SK-N-SH treated with all-trans-retinoic acid at 6 μM for 48 hours (cell line): ENCODE data around the gene KCNT2.

Experiments
- ATAC-seq: fragments of 200-7000 bp; cut with Tn5 transposase; 3 replicates; pipeline ENCODE4 v1.9.1; 2020; ENCODE audit warnings: mild to moderate bottlenecking, moderate library complexity
- ARNTL ChIP-seq: fragments of 450-650 bp; formaldehyde crosslinking; IDR thresholded peaks from 2 replicates; pipeline ENCODE4 v1.5.0; 2020; ENCODE audit warnings: low read depth, mild to moderate bottlenecking, moderate library complexity, borderline replicate concordance
- BACH2 ChIP-seq: fragments of 250-450 bp; sonication (Bioruptor Pico); IDR thresholded peaks from 2 replicates; pipeline ENCODE4 v1.9.0; 2021; ENCODE audit warnings: mild to moderate bottlenecking, borderline replicate concordance
- CSDC2 ChIP-seq: fragments of 250-450 bp; sonication (Bioruptor Pico); IDR thresholded peaks from 2 replicates; pipeline ENCODE4 v1.5.0; 2020; ENCODE audit warnings: mild to moderate bottlenecking, moderate library complexity
- ESRRG ChIP-seq: fragments of 250-450 bp; sonication (Bioruptor Pico); IDR thresholded peaks from 2 replicates; pipeline ENCODE4 v1.6.1; 2021; ENCODE audit warnings: mild to moderate bottlenecking
- ISL1 ChIP-seq: fragments of 250-450 bp; sonication (Bioruptor Pico); IDR thresholded peaks from 2 replicates; pipeline ENCODE4 v2.1.2; 2022; ENCODE audit warnings: mild to moderate bottlenecking, moderate library complexity
- OSR1 ChIP-seq: fragments of 250-450 bp; sonication (Bioruptor Pico); IDR thresholded peaks from 2 replicates; pipeline ENCODE4 v1.8.0; 2022; ENCODE audit warnings: moderate library complexity, mild to moderate bottlenecking, inconsistent platforms
- PPARA ChIP-seq: fragments of 250-450 bp; sonication (Bioruptor Pico); IDR thresholded peaks from 2 replicates; pipeline ENCODE4 v1.5.0; 2020; ENCODE audit warnings: mild to moderate bottlenecking, borderline replicate concordance
- SNAI2 ChIP-seq: fragments of 250-450 bp; sonication (Bioruptor Pico); IDR thresholded peaks from 2 replicates; pipeline ENCODE4 v1.5.0; 2020; ENCODE audit warnings: mild to moderate bottlenecking, moderate library complexity
- TCF4 ChIP-seq: fragments of 250-450 bp; sonication (Bioruptor Pico); IDR thresholded peaks from 2 replicates; pipeline ENCODE4 v1.8.0; 2021; ENCODE audit warnings: mild to moderate bottlenecking, moderate library complexity, borderline replicate concordance
- TOX ChIP-seq: fragments of 250-450 bp; sonication (Bioruptor Pico); IDR thresholded peaks from 2 replicates; pipeline ENCODE4 v1.8.0; 2021; ENCODE audit warnings: mild to moderate bottlenecking, moderate library complexity, borderline replicate concordance
- TSHZ2 ChIP-seq: fragments of 250-450 bp; sonication (Bioruptor Pico); IDR thresholded peaks from 2 replicates; pipeline ENCODE4 v1.5.0; 2020; ENCODE audit warnings: mild to moderate bottlenecking, moderate library complexity
- ZC3H10 ChIP-seq: fragments of 250-450 bp; sonication (Bioruptor Pico); IDR thresholded peaks from 2 replicates; pipeline ENCODE4 v1.5.1; 2021; ENCODE audit warnings: mild to moderate bottlenecking, moderate library complexity
- ZFP3 ChIP-seq: fragments of 250-450 bp; sonication (Bioruptor Pico); IDR thresholded peaks from 2 replicates; pipeline ENCODE4 v1.5.0; 2020; ENCODE audit warnings: mild to moderate bottlenecking, moderate library complexity
- ZFP30 ChIP-seq: fragments of 450-650 bp; formaldehyde crosslinking; IDR thresholded peaks from 2 replicates; pipeline ENCODE4 v1.5.0; 2022; ENCODE audit warnings: mild to moderate bottlenecking, moderate library complexity
- ZNF565 ChIP-seq: fragments of 450-650 bp; formaldehyde crosslinking; conservative IDR thresholded peaks from 2 replicates; pipeline ENCODE4 v1.5.0; 2020; ENCODE audit warnings: low read depth, mild to moderate bottlenecking, moderate library complexity
- ZNF8 ChIP-seq: fragments of 450-650 bp; formaldehyde crosslinking; IDR thresholded peaks from 2 replicates; pipeline ENCODE4 v1.5.0; 2020; ENCODE audit warnings: mild to moderate bottlenecking, moderate library complexity
- TF ChIP-seq, protein P1 (sequence below): fragments of 250-450 bp; sonication (Bioruptor Pico); IDR thresholded peaks from 2 replicates; pipeline ENCODE4 v1.8.0; 2020; ENCODE audit warnings: mild to moderate bottlenecking, moderate library complexity, borderline replicate concordance
- TF ChIP-seq, protein P2 (sequence below): fragments of 250-450 bp; sonication (Bioruptor Pico); IDR thresholded peaks from 2 replicates; pipeline ENCODE4 v1.5.1; 2021; ENCODE audit warnings: mild to moderate bottlenecking, moderate library complexity
- TF ChIP-seq, protein P3 (sequence below): fragments of 250-450 bp; sonication (Bioruptor Pico); IDR thresholded peaks from 2 replicates; pipeline ENCODE4 v1.8.0; 2021; ENCODE audit warnings: low read depth, mild to moderate bottlenecking, moderate library complexity, borderline replicate concordance

The KCNT2 gene

GRCh38 chr1:196558411-196558810 lies 49.8 kb downstream of the KCNT2 start:
- TF ChIP-seq ZC3H10 (CRISPR knock-in tag): peak; percentile 59; the same call in 1 of the 2 replicates
- TF ChIP-seq TOX (CRISPR knock-in tag): peak; percentile 36; the same call in 1 of the 2 replicates
- TF ChIP-seq SNAI2 (CRISPR knock-in tag): no peak
- peak; percentile 95 for ATAC-seq

GRCh38 chr1:196557797-196558196 lies 50.4 kb downstream of the KCNT2 start:
- ATAC-seq: peak; percentile 58
- TF ChIP-seq, protein P1, sequence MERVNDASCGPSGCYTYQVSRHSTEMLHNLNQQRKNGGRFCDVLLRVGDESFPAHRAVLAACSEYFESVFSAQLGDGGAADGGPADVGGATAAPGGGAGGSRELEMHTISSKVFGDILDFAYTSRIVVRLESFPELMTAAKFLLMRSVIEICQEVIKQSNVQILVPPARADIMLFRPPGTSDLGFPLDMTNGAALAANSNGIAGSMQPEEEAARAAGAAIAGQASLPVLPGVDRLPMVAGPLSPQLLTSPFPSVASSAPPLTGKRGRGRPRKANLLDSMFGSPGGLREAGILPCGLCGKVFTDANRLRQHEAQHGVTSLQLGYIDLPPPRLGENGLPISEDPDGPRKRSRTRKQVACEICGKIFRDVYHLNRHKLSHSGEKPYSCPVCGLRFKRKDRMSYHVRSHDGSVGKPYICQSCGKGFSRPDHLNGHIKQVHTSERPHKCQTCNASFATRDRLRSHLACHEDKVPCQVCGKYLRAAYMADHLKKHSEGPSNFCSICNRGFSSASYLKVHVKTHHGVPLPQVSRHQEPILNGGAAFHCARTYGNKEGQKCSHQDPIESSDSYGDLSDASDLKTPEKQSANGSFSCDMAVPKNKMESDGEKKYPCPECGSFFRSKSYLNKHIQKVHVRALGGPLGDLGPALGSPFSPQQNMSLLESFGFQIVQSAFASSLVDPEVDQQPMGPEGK (CRISPR knock-in tag): no peak
- no peak for TF ChIP-seq TCF4
- no peak for TF ChIP-seq ZNF565
- TF ChIP-seq ZNF8 (CRISPR knock-in tag): no peak
- no peak for TF ChIP-seq CSDC2
- TF ChIP-seq BACH2 (CRISPR knock-in tag): no peak
- TF ChIP-seq TOX (CRISPR knock-in tag): 0 out of 2 replicates have a peak, but pooled peaks have one; percentile 23
- TF ChIP-seq ARNTL (CRISPR knock-in tag): no peak
- no peak for TF ChIP-seq ESRRG (CRISPR knock-in tag)

DNA sequence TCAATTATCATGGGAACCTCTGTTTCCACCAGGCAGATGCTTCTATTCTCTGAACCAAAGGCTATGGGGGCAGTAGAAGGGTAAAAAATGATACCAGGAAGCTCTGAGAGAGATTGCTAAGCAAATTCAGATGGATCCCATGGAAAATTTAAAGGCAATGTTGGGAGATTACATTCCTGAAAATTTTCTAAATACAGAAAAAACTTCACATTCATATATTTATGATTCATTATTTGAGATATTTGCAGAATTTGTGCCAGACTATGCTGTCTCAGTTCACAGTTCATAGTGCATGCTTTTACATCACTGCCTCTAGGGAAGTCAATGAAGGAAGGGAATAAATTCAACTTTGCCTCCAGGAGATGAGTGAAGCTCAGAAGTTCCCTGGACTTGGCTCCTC lies 57.5 kb downstream of the KCNT2 start:
- peak; percentile 27; the same call in 2 of the 3 replicates for ATAC-seq
- TF ChIP-seq PPARA (CRISPR knock-in tag): no peak
- TF ChIP-seq, protein P2, sequence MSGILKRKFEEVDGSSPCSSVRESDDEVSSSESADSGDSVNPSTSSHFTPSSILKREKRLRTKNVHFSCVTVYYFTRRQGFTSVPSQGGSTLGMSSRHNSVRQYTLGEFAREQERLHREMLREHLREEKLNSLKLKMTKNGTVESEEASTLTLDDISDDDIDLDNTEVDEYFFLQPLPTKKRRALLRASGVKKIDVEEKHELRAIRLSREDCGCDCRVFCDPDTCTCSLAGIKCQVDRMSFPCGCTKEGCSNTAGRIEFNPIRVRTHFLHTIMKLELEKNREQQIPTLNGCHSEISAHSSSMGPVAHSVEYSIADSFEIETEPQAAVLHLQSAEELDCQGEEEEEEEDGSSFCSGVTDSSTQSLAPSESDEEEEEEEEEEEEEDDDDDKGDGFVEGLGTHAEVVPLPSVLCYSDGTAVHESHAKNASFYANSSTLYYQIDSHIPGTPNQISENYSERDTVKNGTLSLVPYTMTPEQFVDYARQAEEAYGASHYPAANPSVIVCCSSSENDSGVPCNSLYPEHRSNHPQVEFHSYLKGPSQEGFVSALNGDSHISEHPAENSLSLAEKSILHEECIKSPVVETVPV (CRISPR knock-in tag): no peak
- no peak for TF ChIP-seq ZC3H10 (CRISPR knock-in tag)
- no peak for TF ChIP-seq CSDC2
- TF ChIP-seq TSHZ2 (CRISPR knock-in tag): no peak
- TF ChIP-seq OSR1: no peak
- no peak for TF ChIP-seq ZFP3 (CRISPR knock-in tag)
- no peak for TF ChIP-seq ARNTL (CRISPR knock-in tag)
- TF ChIP-seq TOX (CRISPR knock-in tag): no peak
- TF ChIP-seq, protein P1 (CRISPR knock-in tag): no peak
- TF ChIP-seq ZNF8 (CRISPR knock-in tag): no peak
- TF ChIP-seq ISL1 (CRISPR knock-in tag): no peak
- no peak for TF ChIP-seq ESRRG (CRISPR knock-in tag)
- no peak for TF ChIP-seq ZNF565
- TF ChIP-seq, protein P3, sequence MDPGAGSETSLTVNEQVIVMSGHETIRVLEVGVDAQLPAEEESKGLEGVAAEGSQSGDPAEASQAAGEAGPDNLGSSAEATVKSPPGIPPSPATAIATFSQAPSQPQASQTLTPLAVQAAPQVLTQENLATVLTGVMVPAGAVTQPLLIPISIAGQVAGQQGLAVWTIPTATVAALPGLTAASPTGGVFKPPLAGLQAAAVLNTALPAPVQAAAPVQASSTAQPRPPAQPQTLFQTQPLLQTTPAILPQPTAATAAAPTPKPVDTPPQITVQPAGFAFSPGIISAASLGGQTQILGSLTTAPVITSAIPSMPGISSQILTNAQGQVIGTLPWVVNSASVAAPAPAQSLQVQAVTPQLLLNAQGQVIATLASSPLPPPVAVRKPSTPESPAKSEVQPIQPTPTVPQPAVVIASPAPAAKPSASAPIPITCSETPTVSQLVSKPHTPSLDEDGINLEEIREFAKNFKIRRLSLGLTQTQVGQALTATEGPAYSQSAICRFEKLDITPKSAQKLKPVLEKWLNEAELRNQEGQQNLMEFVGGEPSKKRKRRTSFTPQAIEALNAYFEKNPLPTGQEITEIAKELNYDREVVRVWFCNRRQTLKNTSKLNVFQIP: no peak
- no peak for TF ChIP-seq TCF4
- TF ChIP-seq ZFP30 (CRISPR knock-in tag): no peak
- no peak for TF ChIP-seq BACH2 (CRISPR knock-in tag)
